HG03521 (cell line): Measurements from ENCODE around the gene PLAC8L1.

Experiments
- ATAC-seq: cut with Tn5 transposase; IDR thresholded peaks from one replicate; pipeline ENCODE4 v1.9.1; 2021; ENCODE audit warnings: mild to moderate bottlenecking, moderate library complexity; ENCODE audit not compliant: unreplicated experiment

PLAC8L1 gene

GRCh38 chr5:146047396-146047795, 58.0 kb downstream of the PLAC8L1 start:
- no peak for ATAC-seq

GRCh38 chr5:146043722-146044121, 61.7 kb downstream of the PLAC8L1 start:
- ATAC-seq, result no peak

GRCh38 chr5:146042628-146043279, 62.6 kb downstream of the PLAC8L1 start:
- no peak for ATAC-seq

GRCh38 chr5:146041180-146041789, 64.1 kb downstream of the PLAC8L1 start:
- peak; percentile 66 for ATAC-seq

GRCh38 chr5:146040527-146040926, 64.8 kb downstream of the PLAC8L1 start:
- ATAC-seq, result no peak

GRCh38 chr5:146039420-146039819, 66.0 kb downstream of the PLAC8L1 start:
- no peak for ATAC-seq

- ATAC-seq, result no peak
These were observed 70.8 kb downstream of the PLAC8L1 start for GRCh38 chr5:146034605-146035004.
